Nephron (organoid): ENCODE measurements around the gene SEC23B.
A peak's percentile ranks its signal among the peaks of the same experiment; 100 is the strongest.

ENCODE experiments used
- H3K27ac Mint-ChIP-seq, 3 experiments: 2 replicates each; pipeline ENCODE4 v1.8.0; 2020; ENCODE audit warnings: mixed read lengths in 3 of 3, mild to moderate bottlenecking in 2 of 3, moderate library complexity in 1 of 3
- H3K27me3 Mint-ChIP-seq: 2 replicates; pipeline ENCODE4 v1.8.0; 2021; ENCODE audit warnings: low read depth, mild to moderate bottlenecking, moderate library complexity, mixed read lengths
- H3K36me3 Mint-ChIP-seq: 2 replicates; pipeline ENCODE4 v1.8.0; 2020; ENCODE audit warnings: low read depth, mixed read lengths
- H3K4me1 Mint-ChIP-seq: 2 replicates; pipeline ENCODE4 v1.8.0; 2020; ENCODE audit warnings: mixed read lengths
- H3K4me3 Mint-ChIP-seq, 3 experiments: 2 replicates each; pipeline ENCODE4 v1.8.0; 2020; ENCODE audit warnings: mild to moderate bottlenecking in 3 of 3, mixed read lengths in 3 of 3, moderate library complexity in 2 of 3
- H3K9me3 Mint-ChIP-seq: 2 replicates; pipeline ENCODE4 v1.8.0; 2020; ENCODE audit warnings: mixed read lengths
- CTCF ChIP-seq, 3 experiments: fragments of 200-600 bp; sonication (generic); IDR thresholded peaks; one replicate each; pipeline ENCODE4 v1.5.0; 2021; ENCODE audit warnings: antibody characterized with exemption in 3 of 3; ENCODE audit not compliant: unreplicated experiment in 3 of 3

The SEC23B gene

GRCh38 chr20:18566892-18567738 is 59.4 kb downstream of the SEC23B start, which contains the start of gene SMIM26:
TSS of gene SMIM26 (plus strand) at chr20:18567432. CDS start at chr20:18567479, 47 bp downstream.
- H3K9me3 Mint-ChIP-seq: no peaks in the 10 kb centered on the region
- H3K27ac Mint-ChIP-seq: peak within 1 kb of the TSS; percentile 96 to 99 (median 99)
- H3K27me3 Mint-ChIP-seq: no peaks in the 10 kb centered on the region
- H3K36me3 Mint-ChIP-seq: peaks cover 40% of the 10 kb centered on the region
- peak within 1 kb of the TSS; percentile 93 to 99 (median 98) for H3K4me3 Mint-ChIP-seq
- H3K4me1 Mint-ChIP-seq: peaks cover 11% of the 10 kb centered on the region
- TF ChIP-seq CTCF (IDR thresholded peaks at IDR 0.05; ENCODE audit: unreplicated experiment in 3 of 3): no peak

GRCh38 chr20:18567739-18568091 is 60.0 kb downstream of the SEC23B start:
- H3K36me3 Mint-ChIP-seq: peaks cover 41% of the 10 kb centered on the region
- H3K9me3 Mint-ChIP-seq: no peaks in the 10 kb centered on the region
- H3K27ac Mint-ChIP-seq: peak overlapping the region; percentile 96 to 99 (median 99)
- H3K27me3 Mint-ChIP-seq: no peaks in the 10 kb centered on the region
- H3K4me1 Mint-ChIP-seq: peaks cover 11% of the 10 kb centered on the region
- TF ChIP-seq CTCF (IDR thresholded peaks at IDR 0.05; ENCODE audit: unreplicated experiment in 3 of 3): no peak
- peak overlapping the region; percentile 93 to 99 (median 98) for H3K4me3 Mint-ChIP-seq

DNA sequence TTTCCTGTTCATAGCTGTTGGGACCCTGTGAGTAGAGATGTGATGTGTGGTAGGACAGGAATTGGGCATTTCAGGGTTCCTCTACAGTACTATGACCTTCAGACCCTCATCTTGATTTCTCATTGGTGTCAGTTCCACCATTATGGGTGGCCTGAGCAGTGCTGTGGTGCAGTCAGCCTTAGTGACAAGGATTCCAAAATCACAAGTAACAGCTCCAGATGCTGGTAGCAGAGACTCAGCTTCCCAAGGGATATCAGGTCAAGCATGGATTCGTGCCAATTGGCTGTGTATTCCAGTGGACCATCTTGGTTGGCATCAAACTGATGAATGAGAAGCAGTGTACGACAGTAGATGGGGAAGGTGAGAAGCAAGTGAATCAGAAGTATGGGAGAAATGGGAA is 63.3 kb downstream of the SEC23B start:
- Mint-ChIP-seq H3K36me3 (peaks cover 37% of the 10 kb centered on the region), H3K9me3 (no peaks in the 10 kb centered on the region), H3K27ac (no peak overlapping the region), H3K4me3 (peak overlapping the region in 1 of 3 experiments; percentile 19), H3K4me1 (peaks cover 11% of the 10 kb centered on the region), H3K27me3 (no peaks in the 10 kb centered on the region)
- TF ChIP-seq CTCF (IDR thresholded peaks at IDR 0.05; ENCODE audit: unreplicated experiment in 3 of 3): no peak

GRCh38 chr20:18571578-18571977 is 63.8 kb downstream of the SEC23B start:
- H3K9me3 Mint-ChIP-seq: no peaks in the 10 kb centered on the region
- H3K27ac Mint-ChIP-seq: no peak overlapping the region
- peak overlapping the region in 2 of 3 experiments; percentile 29 to 30 for H3K4me3 Mint-ChIP-seq
- H3K27me3 Mint-ChIP-seq: no peaks in the 10 kb centered on the region
- H3K36me3 Mint-ChIP-seq: peaks cover 37% of the 10 kb centered on the region
- peaks cover 9% of the 10 kb centered on the region for H3K4me1 Mint-ChIP-seq
- no peak for TF ChIP-seq CTCF (IDR thresholded peaks at IDR 0.05; ENCODE audit: unreplicated experiment in 3 of 3)

DNA sequence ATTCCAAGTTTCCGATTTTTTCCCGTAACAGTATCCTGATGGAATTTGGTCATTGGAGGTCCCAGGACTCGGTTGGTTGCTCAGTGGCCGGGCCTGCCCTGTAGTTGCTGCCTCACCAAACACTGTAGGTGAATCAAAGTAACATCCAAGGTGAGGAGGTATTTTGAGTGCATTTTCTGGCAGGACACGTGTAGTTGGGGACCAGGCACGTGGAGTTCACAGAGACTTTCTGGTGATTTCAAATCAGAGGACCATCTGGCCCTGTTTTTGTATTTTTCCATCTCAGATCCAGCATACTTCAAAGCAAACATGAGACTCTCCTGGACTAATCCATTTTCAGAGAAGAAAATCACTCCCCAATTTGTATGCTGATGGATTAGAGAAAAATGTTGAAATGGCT is 70.2 kb downstream of the SEC23B start:
- Mint-ChIP-seq H3K4me1 (no peaks in the 10 kb centered on the region), H3K9me3 (no peaks in the 10 kb centered on the region), H3K27me3 (no peaks in the 10 kb centered on the region), H3K36me3 (no peaks in the 10 kb centered on the region), H3K27ac (no peak overlapping the region), H3K4me3 (no peak overlapping the region)
- TF ChIP-seq CTCF (IDR thresholded peaks at IDR 0.05; ENCODE audit: unreplicated experiment in 3 of 3): no peak

DNA sequence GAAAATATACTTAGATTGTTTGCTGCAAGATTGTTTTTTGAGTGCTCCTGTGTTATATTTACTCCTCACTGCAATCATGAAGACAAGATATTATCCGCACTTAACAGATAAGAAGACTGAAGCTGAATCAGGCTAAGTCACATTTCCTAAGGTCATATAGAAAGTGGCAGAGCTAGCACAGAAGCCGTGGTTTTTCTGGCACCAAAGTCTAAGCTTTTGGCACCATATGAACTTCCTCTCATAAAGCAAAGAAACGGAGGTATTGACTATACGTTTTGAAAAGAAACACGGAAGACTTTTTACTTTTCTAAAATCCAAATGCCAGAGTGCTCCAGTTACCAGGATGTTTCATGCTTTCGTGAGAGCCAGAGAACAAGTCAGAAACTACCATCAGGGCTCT is 70.8 kb downstream of the SEC23B start:
- Mint-ChIP-seq H3K9me3 (no peaks in the 10 kb centered on the region), H3K4me3 (no peak overlapping the region), H3K27ac (no peak overlapping the region), H3K27me3 (no peaks in the 10 kb centered on the region), H3K36me3 (no peaks in the 10 kb centered on the region), H3K4me1 (no peaks in the 10 kb centered on the region)
- TF ChIP-seq CTCF (IDR thresholded peaks at IDR 0.05; ENCODE audit: unreplicated experiment in 3 of 3): no peak
